H1 (cell line): ENCODE data around the gene ADAM22. TPM values are rescaled to one million over a fixed set of nuclear protein-coding genes. Genes with fewer than 3 reads are reported as not detected.

Experiments used
- CTCF ChIA-PET: fragments of 300-600 bp; sonication (Branson Sonifier 250); formaldehyde crosslinking; loops from one replicate; lab custom pipeline; 2021; ENCODE audit not compliant: partially characterized antibody; lab: Charles Lee
- POLR2A ChIA-PET: fragments of 300-600 bp; sonication (Branson Sonifier 250); formaldehyde crosslinking; loops from one replicate; lab custom pipeline; 2021; ENCODE audit warnings: inconsistent platforms; ENCODE audit not compliant: partially characterized antibody; lab: Charles Lee
- DNase-seq, 2 experiments: peaks; one replicate each; pipeline versions ENCODE4 v3.0.0 to v3.0.0-alpha.2; 2010 to 2022; ENCODE audit warnings: low spot score in 2 of 2, low read depth in 1 of 2, mixed read lengths in 1 of 2
- FAIRE-seq: peaks from 2 replicates; lab custom pipeline; 2011; peaks lifted over from hg19 to GRCh38; lab: Jason Lieb, UNC
- H2AFZ ChIP-seq: 2 replicates; pipeline ENCODE4 v1.8.1; 2012; ENCODE audit warnings: low read length, inconsistent platforms
- H2AK5ac ChIP-seq: 2 replicates; pipeline ENCODE4 v1.6.1; 2013; ENCODE audit warnings: low read depth, low read length
- H2BK120ac ChIP-seq: replicated peaks from 2 replicates; pipeline ENCODE3; 2013; ENCODE audit warnings: low read depth, low read length, inconsistent platforms
- H2BK12ac ChIP-seq: 2 replicates; pipeline ENCODE4 v1.6.1; 2013; ENCODE audit warnings: low read depth, low read length
- H2BK15ac ChIP-seq: 2 replicates; pipeline ENCODE4 v1.6.1; 2013; ENCODE audit warnings: low read length
- H2BK20ac ChIP-seq: 2 replicates; pipeline ENCODE4 v1.6.1; 2013; ENCODE audit warnings: low read length
- H2BK5ac ChIP-seq: 2 replicates; pipeline ENCODE4 v1.6.1; 2013; ENCODE audit warnings: low read depth, low read length
- H3K14ac ChIP-seq: 2 replicates; pipeline ENCODE4 v1.6.1; 2013; ENCODE audit warnings: inconsistent platforms; ENCODE audit not compliant: insufficient read length
- H3K18ac ChIP-seq: 2 replicates; pipeline ENCODE4 v1.6.1; 2013; ENCODE audit warnings: low read length; ENCODE audit errors: extremely low read depth
- H3K23ac ChIP-seq: 2 replicates; pipeline ENCODE4 v1.6.1; 2013; ENCODE audit warnings: inconsistent platforms; ENCODE audit not compliant: insufficient read length
- H3K23me2 ChIP-seq: 2 replicates; pipeline ENCODE4 v1.6.1; 2013; ENCODE audit warnings: low read depth, low read length
- H3K27ac ChIP-seq: 2 replicates; pipeline ENCODE4 v1.6.1; 2011; ENCODE audit warnings: low read depth, low read length, inconsistent platforms
- H3K27me3 ChIP-seq, 4 experiments: replicated peaks in 1 of 4; 1 replicate in 1 of 4; 2 replicates in 3 of 4; pipeline versions ENCODE4 v1.6.1 to v1.8.1; 2011 to 2013; ENCODE audit warnings: low read length in 3 of 4, mild to moderate bottlenecking in 3 of 4, inconsistent platforms in 2 of 4, mixed read lengths in 2 of 4, moderate library complexity in 1 of 4; ENCODE audit not compliant: control insufficient read depth in 3 of 4, insufficient read depth in 3 of 4; ENCODE audit errors: extremely low read depth in 1 of 4
- H3K36me3 ChIP-seq, 4 experiments: 2 replicates each; pipeline versions ENCODE4 v1.6.1 to v1.8.1; 2011 to 2013; ENCODE audit warnings: mild to moderate bottlenecking in 4 of 4, low read length in 3 of 4, moderate library complexity in 2 of 4, control low read depth in 1 of 4, inconsistent platforms in 1 of 4; ENCODE audit not compliant: insufficient read depth in 4 of 4, control insufficient read depth in 2 of 4
- H3K4ac ChIP-seq: replicated peaks from 2 replicates; pipeline ENCODE3; 2013; ENCODE audit warnings: low read length, low read depth, mixed read lengths, inconsistent platforms; ENCODE audit not compliant: insufficient read length
- H3K4me1 ChIP-seq, 4 experiments: replicated peaks in 1 of 4; 1 replicate in 1 of 4; 2 replicates in 3 of 4; pipeline versions ENCODE4 v1.6.1 to v1.8.1; 2011 to 2013; ENCODE audit warnings: low read length in 3 of 4, inconsistent platforms in 2 of 4, mixed read lengths in 1 of 4; ENCODE audit not compliant: insufficient read depth in 4 of 4, control insufficient read depth in 3 of 4
- H3K4me2 ChIP-seq, 2 experiments: 2 replicates each; pipeline versions ENCODE4 v1.6.1 to v1.8.1; 2011 to 2013; ENCODE audit warnings: low read depth in 2 of 2, low read length in 2 of 2, control low read depth in 1 of 2, inconsistent platforms in 1 of 2, mild to moderate bottlenecking in 1 of 2; ENCODE audit not compliant: insufficient read depth in 1 of 2
- H3K4me3 ChIP-seq, 4 experiments: fragments of 200-600, 300-600 bp in 1 of 4; sonication (generic), shearing (Covaris generic), sonication (Bioruptor Twin) in 1 of 4; 2 replicates each; pipeline versions ENCODE4 v1.5.1 to v1.8.1; 2011 to 2016; ENCODE audit warnings: low read length in 4 of 4, low read depth in 3 of 4, control low read depth in 2 of 4, inconsistent platforms in 2 of 4, mild to moderate bottlenecking in 2 of 4, mixed read lengths in 1 of 4, moderate library complexity in 1 of 4; ENCODE audit not compliant: insufficient read depth in 2 of 4; ENCODE audit errors: extremely low read depth in 1 of 4
- H3K56ac ChIP-seq: replicated peaks from 2 replicates; pipeline ENCODE3; 2013; ENCODE audit warnings: low read depth, mild to moderate bottlenecking, mixed read lengths, low read length, inconsistent platforms; ENCODE audit not compliant: insufficient read length
- H3K79me1 ChIP-seq: 2 replicates; pipeline ENCODE4 v1.6.1; 2013; ENCODE audit warnings: low read depth, low read length, control low read depth
- H3K79me2 ChIP-seq, 2 experiments: 2 replicates each; pipeline versions ENCODE4 v1.6.1 to v1.8.1; 2012 to 2013; ENCODE audit warnings: low read length in 2 of 2, mild to moderate bottlenecking in 2 of 2, inconsistent platforms in 1 of 2; ENCODE audit not compliant: insufficient read depth in 2 of 2, control insufficient read depth in 1 of 2
- H3K9ac ChIP-seq, 4 experiments: replicated peaks in 1 of 4; 1 replicate in 1 of 4; 2 replicates in 3 of 4; pipeline versions ENCODE4 v1.6.1 to v1.8.1; 2011 to 2013; ENCODE audit warnings: low read depth in 3 of 4, low read length in 3 of 4, control low read depth in 2 of 4, mild to moderate bottlenecking in 2 of 4, moderate library complexity in 2 of 4, inconsistent platforms in 1 of 4; ENCODE audit errors: extremely low read depth in 1 of 4
- H3K9me3 ChIP-seq, 2 experiments: 2 replicates each; pipeline versions ENCODE4 v1.6.1 to v1.8.1; 2012 to 2013; ENCODE audit warnings: mild to moderate bottlenecking in 2 of 2, moderate library complexity in 2 of 2, control low read depth in 1 of 2, inconsistent platforms in 1 of 2, low read depth in 1 of 2, low read length in 1 of 2, mixed read lengths in 1 of 2; ENCODE audit not compliant: insufficient read depth in 2 of 2
- H4K20me1 ChIP-seq, 2 experiments: replicated peaks in 1 of 2; 2 replicates each; pipeline versions ENCODE3 to v1.8.1; 2011 to 2013; ENCODE audit warnings: inconsistent platforms in 2 of 2, low read length in 2 of 2, mild to moderate bottlenecking in 1 of 2; ENCODE audit not compliant: insufficient read depth in 2 of 2, control insufficient read depth in 1 of 2
- H4K5ac ChIP-seq: 2 replicates; pipeline ENCODE4 v1.6.1; 2013; ENCODE audit warnings: low read length, low read depth, mixed read lengths, inconsistent platforms; ENCODE audit not compliant: insufficient read length
- H4K8ac ChIP-seq: 2 replicates; pipeline ENCODE4 v1.8.0; 2013; ENCODE audit warnings: mild to moderate bottlenecking, moderate library complexity, low read length, inconsistent platforms; ENCODE audit not compliant: insufficient read depth; ENCODE audit errors: extremely low read depth
- H4K91ac ChIP-seq: replicated peaks from 2 replicates; pipeline ENCODE3; 2013; ENCODE audit warnings: low read length, mixed read lengths, inconsistent platforms; ENCODE audit not compliant: insufficient read length
- ASH2L ChIP-seq: fragments of 200-600, 300-600 bp; sonication (generic); IDR thresholded peaks from one replicate; pipeline ENCODE4 v1.7.1; 2017; ENCODE audit warnings: low read length
- CBX5 ChIP-seq: fragments of 300-800, 300-1000 bp; sonication (generic); IDR thresholded peaks from 2 replicates; pipeline ENCODE4 v1.7.1; 2016; ENCODE audit warnings: antibody characterized with exemption, low read length, low read depth
- CHD1 ChIP-seq: IDR thresholded peaks from 2 replicates; pipeline ENCODE4 v1.6.1; 2012; ENCODE audit warnings: low read depth, low read length, improper control_type of control experiment
- CTBP2 ChIP-seq: IDR thresholded peaks from 2 replicates; pipeline ENCODE4 v1.7.0; 2011; ENCODE audit warnings: borderline replicate concordance, mild to moderate bottlenecking, moderate library complexity, mixed read lengths, low read length; ENCODE audit not compliant: insufficient read depth, insufficient read length
- KDM1A ChIP-seq: fragments of 200-600, 300-600 bp; sonication (generic); IDR thresholded peaks from 2 replicates; pipeline ENCODE4 v1.7.1; 2016; ENCODE audit warnings: mild to moderate bottlenecking, low read length, borderline replicate concordance
- KDM5A ChIP-seq: fragments of 200-600 bp; IDR thresholded peaks from 2 replicates; pipeline ENCODE4 v1.7.1; 2012; ENCODE audit warnings: mild to moderate bottlenecking, low read length, inconsistent platforms, mixed read lengths
- SUZ12 ChIP-seq: fragments of 200-600 bp; sonication (generic); IDR thresholded peaks from 2 replicates; pipeline ENCODE4 v1.6.1; 2012; ENCODE audit warnings: mild to moderate bottlenecking, inconsistent platforms, low read length, moderate library complexity, mixed read lengths
- ZNF274 ChIP-seq: IDR thresholded peaks from 2 replicates; pipeline ENCODE4 v1.7.0; 2012; ENCODE audit warnings: low read length, borderline replicate concordance; ENCODE audit errors: extremely low read depth
- WGBS, 2 experiments: shearing (Covaris generic) in 1 of 2; methylation state at CpG; one replicate each; pipeline versions ENCODE4 v1.1.6 to v1.1.7; 2013 to 2015; ENCODE audit warnings: low lambda C conversion rate in 2 of 2, mixed read lengths in 2 of 2, inconsistent platforms in 1 of 2, low coverage in 1 of 2, missing lambda C conversion rate in 1 of 2; ENCODE audit not compliant: insufficient replicate concordance in 2 of 2, insufficient coverage in 1 of 2, insufficient read length in 1 of 2; ENCODE audit errors: extremely low coverage in 1 of 2, missing lambda C conversion rate in 1 of 2; 5-methylcytosine and 5-hydroxymethylcytosine counted together
- polyA plus RNA-seq, 7 experiments: library from polyadenylated mRNA; depleted of rRNA in 3 of 7; stranded (reverse) in 5 of 7; unstranded in 2 of 7; fragments of >200 nt in 5 of 7; fragments of 200-250 nt in 2 of 7; gene quantifications; 1 replicate in 5 of 7; 2 replicates in 1 of 7; 4 replicates in 1 of 7; pipeline versions ENCODE4 v1.2.1 to v1.2.3, GENCODE V29; 2011 to 2013; ENCODE audit warnings: missing spikeins in 2 of 7, mixed read lengths in 2 of 7
- total RNA-seq: library from RNA; stranded (reverse); fragmentation: NEBNext Ultra II Directional; extraction: Animal tissue kit (Norgen Biotek cat#: 25700); gene quantifications from 2 replicates; pipeline ENCODE4 v1.2.1, GENCODE V29; 2021

ADAM22 gene
- total and polyA plus RNA-seq, 2 of the 8 experiments (the other 6 are each of a cell fraction or from before 2014, with no cell fraction given) = 4.6 to 21.4 TPM

- POLR2A ChIA-PET = no interaction called here
- Histone ChIP-seq H3K4me1 (peaks cover 0 to 3% (median 0%) of the 10 kb centered on the region in 4 experiments; a peak in 1 of 7 replicates), H2BK20ac (no peak overlapping the region), H2BK12ac (no peak overlapping the region), H3K27ac (no peak overlapping the region), H4K8ac (no peak overlapping the region), H3K9ac (no peak overlapping the region), H3K4me2 (no peak overlapping the region), H2BK120ac (no peak overlapping the region), H2AK5ac (no peak overlapping the region), H3K14ac (no peak overlapping the region), H3K23me2 (no peaks in the 10 kb centered on the region), H4K5ac (no peak overlapping the region), H3K23ac (no peak overlapping the region), H3K4ac (no peak overlapping the region), H3K79me2 (no peaks in the 10 kb centered on the region), H4K20me1 (no peaks in the 10 kb centered on the region), H2BK15ac (no peak overlapping the region), H3K4me3 (no peak overlapping the region), H2AFZ (no peak overlapping the region), H3K56ac (no peak overlapping the region), H3K18ac (no peak overlapping the region), H3K79me1 (no peaks in the 10 kb centered on the region), H2BK5ac (no peak overlapping the region), H4K91ac (no peak overlapping the region), H3K36me3 (no peaks in the 10 kb centered on the region), H3K9me3 (no peaks in the 10 kb centered on the region), H3K27me3 (no peaks in the 10 kb centered on the region)
- WGBS, 2 experiments = 86% methylated on average over 1 of the region's 1 CpG; no CpG with 5 or more reads in 1 of the 2 experiments
- FAIRE-seq (no peak), DNase-seq (no peak)
- CTCF ChIA-PET = interaction anchor here (1.4 to 2.2 kb wide), 2 partner anchors 9 to 32 kb away, joined by 5 to 7 read pairs; no protein-coding TSS in a partner anchor
- TF ChIP-seq CHD1 (no peak), KDM5A (no peak), ASH2L (no peak), SUZ12 (no peak), ZNF274 (no peak), KDM1A (no peak), CTBP2 (no peak), CBX5 (no peak)
Measured at GRCh38 chr7:87918740-87919139, 15.3 kb upstream of the ADAM22 start.
